ENCODE results near the gene TTLL11.

The TTLL11 gene, protein sequence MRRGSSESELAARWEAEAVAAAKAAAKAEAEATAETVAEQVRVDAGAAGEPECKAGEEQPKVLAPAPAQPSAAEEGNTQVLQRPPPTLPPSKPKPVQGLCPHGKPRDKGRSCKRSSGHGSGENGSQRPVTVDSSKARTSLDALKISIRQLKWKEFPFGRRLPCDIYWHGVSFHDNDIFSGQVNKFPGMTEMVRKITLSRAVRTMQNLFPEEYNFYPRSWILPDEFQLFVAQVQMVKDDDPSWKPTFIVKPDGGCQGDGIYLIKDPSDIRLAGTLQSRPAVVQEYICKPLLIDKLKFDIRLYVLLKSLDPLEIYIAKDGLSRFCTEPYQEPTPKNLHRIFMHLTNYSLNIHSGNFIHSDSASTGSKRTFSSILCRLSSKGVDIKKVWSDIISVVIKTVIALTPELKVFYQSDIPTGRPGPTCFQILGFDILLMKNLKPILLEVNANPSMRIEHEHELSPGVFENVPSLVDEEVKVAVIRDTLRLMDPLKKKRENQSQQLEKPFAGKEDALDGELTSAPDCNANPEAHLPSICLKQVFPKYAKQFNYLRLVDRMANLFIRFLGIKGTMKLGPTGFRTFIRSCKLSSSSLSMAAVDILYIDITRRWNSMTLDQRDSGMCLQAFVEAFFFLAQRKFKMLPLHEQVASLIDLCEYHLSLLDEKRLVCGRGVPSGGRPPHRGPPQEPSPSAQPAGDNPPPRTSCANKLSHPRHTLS

DNA sequence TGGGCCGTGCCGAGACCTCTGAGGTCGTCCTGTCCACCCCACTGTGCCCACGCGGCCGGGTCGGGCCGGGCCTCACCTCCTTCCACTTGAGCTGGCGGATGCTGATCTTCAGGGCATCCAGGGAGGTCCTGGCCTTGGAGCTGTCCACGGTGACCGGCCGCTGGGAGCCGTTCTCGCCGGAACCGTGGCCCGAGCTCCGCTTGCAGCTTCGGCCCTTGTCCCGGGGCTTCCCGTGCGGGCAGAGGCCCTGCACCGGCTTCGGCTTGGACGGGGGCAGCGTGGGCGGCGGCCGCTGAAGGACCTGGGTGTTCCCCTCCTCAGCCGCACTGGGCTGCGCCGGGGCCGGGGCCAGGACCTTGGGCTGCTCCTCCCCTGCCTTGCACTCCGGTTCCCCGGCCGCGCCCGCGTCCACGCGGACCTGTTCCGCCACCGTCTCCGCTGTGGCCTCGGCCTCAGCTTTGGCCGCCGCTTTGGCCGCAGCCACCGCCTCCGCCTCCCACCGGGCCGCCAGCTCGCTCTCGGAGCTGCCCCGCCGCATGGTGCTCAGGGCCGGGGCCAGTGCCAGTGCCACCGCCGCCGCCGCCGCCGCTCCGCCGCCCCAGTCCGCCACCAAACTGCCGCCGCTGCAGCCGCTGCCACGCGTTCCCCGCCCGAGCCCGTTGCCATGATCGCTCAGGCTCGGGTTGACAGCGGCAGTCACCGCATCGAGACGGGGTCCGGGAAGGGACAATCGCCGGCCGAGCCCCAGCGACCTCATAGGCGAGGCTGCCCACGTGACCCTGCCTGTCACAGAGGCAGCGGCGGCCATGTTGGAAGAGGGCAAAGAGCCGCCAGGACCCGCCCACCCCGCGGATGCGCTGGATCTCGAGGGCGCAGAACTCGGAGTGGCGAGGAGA is at the start of gene TTLL11:
TSS of gene TTLL11 (minus strand) at position 698 of the 896 bp plus-strand sequence. CDS start at position 538, 160 bp downstream.
- peak; percentile 95 to 96 for DNase-seq

DNA sequence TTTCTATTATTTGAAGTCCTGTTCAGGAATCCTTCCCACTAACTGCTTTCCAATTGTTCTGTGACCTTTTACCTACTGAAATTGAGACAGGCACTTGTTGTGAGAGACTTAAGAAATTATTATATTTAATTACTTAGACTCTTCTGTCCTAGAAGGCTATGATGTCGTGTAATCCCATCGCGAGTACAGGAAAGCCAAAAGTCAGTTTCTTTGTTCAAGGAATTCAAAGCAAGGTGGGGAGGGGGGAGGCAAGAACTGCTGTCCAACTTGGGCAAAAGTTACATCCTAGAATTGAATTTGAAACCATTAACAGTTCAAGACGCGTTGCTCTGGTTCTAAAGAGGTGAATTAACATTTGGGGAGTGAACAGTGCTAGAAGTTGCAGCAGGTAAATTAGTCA is 48.6 kb upstream of the TTLL11 start:
- no peak for DNase-seq

DNA sequence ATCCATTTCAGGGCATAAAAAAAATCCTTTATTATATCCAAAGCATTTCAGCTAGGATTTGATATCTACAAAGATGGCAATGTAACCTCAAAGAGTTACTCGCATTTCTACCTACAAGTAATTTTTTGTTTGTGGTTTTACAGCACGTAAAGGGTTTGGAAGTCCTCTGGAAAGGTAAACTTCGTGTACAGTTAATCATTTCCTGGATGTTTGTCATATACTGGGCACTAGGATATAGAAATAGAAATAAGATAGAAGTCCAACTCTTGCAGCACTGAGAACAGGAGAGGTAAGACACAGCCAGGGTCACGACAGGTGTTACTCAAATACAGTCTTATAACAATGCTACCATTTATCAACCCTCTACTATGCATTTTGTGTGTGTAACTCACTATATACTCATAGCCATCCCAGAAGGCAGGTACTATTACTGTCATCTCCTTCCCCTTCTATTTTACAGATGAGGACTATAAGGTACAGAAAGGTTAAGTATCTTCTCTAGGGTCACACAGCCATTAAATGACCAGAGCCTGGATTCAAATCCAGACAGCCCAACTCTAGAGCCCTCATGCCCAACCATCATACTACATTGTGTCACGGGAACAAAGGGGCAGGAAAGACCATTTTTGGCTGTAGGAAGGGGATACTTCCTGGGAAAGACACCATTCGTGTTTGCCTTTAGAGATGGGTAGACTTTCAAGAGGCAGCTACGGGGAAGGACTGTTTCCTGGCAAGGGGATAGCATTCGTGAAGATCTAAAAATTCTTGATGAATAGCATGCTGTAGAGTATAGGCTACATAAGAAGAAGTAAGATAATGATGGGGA is 47.5 kb upstream of the TTLL11 start:
- DNase-seq, result no peak

DNA sequence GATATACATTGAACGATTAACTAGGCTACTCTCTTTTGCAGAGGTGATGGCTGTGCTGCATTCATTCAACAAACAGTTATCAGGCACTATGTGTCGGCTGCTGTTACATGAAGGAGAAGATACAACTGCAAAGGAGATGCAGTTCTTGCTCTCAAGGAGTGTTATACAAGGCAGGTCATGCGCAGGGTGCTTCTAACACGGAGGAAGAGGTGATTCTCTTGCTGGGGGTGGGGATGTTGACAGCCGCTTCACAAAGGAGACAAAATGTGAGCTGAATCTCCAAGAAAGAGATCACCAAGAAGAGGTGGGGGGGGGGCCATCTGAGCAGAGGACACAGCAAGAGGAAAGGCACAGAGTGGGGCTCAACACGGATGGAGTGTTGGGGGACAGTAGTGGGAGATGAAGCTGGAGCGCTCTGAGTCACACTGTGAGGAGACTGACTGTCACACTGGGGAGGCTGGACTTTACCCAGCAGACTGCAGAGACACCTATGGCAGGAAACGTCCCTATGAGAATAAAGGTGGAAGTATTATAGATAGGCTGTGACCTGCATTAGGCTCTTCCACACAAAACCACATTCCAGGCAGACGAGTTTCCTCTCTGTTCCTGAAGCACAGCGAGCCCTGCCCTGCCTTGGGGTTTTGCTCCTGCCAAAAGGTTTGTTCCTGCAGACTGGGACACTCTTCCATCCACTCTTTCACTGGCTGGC is 45.6 kb upstream of the TTLL11 start:
- DNase-seq, result no peak

DNA sequence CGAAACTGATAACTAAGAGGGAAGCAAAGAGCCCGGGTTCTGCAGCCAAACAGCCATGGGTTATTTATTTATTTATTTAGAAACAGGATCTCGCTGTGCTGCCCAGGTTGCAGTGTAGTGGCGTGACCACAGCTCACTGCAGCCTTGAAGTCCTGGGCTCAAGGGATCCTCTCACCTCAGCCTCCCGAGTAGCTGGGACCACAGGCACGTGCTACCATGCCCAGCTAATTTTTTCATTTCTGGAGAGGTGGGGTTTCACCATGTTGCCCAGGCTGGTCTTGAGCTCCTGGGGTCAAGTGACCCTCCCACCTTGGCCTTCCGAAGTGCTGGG is 42.4 kb upstream of the TTLL11 start:
- no peak for DNase-seq

DNA sequence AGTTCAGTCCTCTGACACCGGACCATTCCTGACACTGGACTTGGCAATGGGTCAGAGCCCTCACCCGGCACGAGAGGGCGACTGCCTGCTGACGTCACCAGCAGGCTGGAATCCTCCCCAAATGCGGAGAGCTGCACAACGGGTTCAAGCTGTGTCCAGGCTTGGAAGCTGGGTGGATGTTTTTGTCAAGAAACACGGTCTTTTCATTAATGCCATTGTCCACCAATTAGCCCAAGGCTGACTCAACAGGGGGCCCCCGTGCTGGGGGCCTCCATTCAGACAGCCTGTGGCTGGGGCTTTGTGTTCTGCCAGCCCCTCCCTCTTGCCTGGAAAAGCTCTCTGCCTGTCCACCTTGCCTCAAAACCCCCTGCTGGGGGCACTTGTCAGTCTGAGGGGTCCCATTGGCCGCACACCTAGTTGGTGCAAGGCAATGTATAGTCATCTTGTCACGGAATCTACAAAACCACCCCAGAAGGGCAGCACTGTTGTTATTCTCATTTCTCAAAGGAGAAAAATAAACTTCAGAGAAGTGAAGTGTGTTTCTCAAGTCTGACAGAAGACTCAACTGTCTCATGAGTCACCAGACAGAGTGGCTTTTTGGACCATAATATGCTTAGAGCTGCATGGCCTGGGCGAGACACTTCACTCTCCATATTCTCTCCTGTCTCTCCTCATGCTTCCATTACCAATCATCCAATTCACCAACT is 41.9 kb upstream of the TTLL11 start:
- no peak for DNase-seq

DNA sequence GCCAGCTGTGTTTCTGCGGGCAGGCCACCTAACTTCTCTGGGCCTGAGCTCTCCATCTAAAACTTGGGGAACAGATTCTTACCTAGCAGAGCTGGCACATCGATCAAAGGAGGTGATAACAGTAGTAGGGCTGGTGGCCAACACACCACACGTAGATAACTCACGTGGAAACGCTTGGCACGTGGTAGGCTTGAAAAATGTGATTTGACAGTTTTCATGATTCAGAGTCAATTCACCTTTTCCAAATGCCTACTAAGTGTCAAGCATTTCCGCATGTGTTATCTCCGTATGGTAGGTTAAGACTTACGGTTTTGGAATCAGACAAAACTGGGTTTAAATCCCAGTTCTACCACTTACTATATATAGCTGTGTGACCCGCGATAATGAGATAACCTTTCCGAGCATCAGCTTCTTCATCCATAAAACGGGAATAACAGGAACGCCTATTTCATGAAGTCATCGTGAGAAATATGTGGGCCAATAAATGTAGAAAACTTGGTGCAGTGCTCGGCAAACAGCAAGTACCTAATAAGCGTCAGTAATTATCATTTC is 41.0 kb upstream of the TTLL11 start:
- no peak for DNase-seq

DNA sequence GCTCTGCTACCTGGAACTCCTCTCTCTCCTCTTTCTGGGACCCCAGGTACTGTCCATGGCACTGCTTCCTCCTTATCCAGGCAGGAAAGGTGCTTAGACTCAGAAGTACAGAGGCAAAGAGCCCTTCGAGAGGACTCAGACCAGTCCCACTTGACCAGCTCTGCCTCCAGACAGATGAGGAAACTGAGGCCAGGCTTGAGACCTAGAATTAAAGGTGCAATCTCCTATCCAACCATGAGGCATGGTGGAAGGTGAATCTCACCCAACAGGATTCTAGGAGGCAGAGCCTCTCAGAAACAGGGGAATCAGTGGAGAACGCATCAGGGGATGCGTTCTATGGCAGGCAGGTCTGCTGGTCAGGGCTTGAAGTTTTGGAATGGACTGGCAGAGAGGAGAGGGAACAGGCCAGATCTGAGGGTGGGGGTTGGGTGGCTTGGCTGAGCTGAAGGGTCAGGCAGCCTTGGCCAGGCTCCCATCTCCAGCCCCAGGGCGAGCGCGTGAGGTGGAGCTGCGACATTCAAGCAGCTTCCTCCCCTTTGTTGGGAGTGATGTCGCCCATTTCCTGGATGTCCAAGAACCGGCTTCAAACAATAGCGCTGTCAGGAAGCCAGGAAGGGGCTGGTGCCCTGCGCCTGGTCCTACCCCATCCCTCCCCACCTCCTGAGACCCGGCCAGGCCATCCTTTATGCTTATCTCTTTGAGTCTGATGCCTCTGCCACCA is 40.3 kb upstream of the TTLL11 start:
- no peak for DNase-seq

DNA sequence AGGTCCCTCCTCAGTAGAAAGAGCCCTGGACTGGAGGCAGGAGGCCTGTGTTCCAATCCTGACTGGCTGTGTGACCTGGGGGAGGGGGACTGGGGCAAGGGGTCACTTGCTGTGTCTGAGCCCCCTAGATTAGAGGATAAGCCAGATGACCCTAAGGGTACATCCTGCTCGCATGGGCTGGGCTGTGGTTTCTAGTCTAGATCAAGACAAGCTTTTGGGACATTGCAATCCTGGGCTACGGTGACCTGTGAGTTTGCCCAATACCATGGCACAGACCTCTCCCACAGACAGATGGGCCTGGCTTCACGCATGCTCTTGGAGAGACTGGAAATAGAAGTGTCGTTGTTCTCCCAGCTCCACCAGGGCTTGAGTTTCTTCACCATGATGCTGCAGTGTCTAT is 39.4 kb upstream of the TTLL11 start:
- no peak for DNase-seq

DNA sequence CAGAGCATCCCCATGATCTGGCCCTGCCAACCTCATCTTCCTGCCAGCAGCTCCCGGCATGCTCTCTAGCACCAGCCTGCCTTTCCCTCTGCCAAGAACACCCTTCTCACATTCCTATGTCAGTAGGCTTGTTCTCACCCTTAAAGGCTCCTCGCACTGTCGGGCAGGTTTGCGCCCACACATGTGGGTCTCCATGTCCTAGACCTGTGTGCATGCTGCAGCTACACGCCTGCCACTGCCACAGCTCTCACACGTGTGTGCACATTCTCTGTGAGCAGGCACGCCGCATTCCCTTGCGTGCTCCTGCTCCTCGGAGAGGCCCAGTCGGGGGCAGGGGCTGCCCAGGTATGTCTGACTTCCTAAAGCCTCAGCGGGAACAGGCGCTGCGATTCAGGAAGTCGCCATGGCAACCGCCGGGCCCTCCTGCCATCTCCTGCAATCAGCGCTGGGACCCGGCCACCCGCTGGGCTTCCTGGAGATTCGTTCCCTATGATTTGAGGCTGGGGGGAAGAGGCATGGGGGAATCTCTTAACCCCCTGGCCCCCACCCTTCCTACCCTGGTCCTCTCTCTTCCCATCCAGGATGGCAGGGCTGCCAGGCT is 38.4 kb upstream of the TTLL11 start:
- no peak for DNase-seq

DNA sequence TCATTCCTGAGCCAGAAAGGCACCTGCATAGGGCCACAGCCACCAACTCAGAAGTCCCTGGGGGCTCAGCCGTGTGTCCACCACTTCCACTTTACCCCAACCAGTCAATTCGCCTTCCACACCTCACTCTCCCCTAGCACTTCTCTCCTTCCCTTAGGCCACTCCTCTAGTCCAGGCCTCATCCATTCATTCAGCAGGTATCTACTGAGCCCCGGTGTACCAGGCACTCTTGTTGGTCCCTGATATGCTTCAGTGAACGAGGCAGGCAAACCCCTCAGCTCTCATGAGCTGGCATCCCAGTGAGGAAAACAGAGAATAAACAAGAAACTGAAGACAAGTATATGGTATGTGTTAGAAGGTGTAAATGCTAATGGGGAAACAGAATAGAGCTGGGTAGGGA is 37.7 kb upstream of the TTLL11 start:
- no peak for DNase-seq

DNA sequence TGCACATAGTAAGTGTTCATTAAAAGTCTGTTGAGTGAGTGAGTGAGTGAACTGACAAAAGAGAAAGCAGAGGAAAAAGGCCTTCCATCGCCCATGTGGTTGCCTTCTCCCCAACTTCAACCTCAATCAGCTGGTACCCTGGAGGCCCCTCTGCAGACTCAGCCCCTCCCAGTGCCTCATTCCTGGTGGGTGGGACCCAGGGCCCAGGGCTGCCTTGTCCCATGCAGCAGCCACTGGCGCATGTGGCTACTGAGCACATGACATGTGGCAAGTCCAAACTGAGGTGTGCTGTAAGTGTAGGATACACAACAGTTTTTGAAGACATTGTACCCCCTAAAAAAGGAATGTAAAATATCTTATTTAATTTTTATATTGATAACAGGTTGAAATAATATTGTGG is 36.9 kb upstream of the TTLL11 start:
- DNase-seq, result no peak

DNA sequence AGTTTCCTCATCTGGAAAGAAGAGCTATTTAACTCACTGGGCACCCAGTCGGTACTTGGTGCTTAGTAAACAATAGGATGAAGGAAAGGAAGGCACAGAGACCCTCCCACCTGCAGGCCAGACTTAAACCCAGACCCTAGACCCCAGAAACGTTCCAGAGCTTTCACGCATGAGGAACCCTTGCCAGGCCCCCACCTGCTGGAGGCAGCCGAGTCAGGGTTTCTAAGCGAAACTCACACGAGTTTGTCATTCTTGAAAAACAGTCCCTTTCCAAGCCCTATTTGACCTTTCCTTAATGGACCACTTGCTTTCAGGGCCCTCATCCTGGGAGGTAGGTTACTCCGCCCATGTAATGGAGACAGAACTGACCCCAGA is 35.8 kb upstream of the TTLL11 start:
- DNase-seq, result no peak

DNA sequence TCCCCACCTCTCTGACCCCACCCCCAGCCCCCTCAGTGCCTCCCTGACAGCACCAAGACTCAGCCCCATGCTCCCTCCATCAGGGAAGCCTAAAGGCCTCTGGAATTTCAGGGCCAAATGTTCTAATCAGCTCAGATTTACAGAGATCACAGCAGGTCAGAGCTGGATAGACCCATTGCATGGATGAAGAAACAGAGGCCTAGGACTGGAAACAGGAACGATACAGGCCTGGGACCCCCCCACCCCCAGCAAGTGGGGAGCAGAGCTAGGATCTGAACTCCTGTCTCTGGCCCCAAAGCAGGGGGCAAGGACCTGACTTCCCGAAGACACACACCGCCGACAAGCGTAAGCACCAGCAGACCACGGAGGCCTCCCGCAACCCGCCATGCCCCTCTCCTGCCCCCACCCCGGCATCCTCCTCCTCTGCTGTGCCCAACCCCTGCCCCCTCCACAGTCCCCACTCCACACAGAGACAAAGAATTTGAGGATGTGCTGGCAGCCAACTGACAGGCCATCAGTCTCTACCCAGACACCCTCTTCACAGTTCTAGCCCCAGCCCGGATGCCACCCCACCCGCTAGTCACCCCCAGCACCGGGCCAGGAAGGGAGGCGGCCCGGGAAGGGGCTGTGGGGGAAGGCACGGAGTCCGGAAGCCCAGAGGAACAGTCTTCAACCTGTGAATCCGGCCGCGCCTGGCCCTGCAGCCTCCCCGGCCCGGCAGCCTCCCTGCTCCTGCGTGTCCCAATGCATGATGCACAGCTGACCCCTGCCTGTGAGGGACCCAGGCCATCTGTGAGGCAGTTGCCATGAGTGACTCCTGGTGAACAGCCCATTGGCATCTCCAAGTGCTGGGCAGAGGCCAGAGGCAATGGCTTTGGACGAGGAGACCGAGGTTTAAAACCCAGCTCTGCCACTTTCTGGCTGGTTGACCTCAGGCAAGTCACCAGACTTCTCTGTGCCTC is 35.2 kb upstream of the TTLL11 start:
- DNase-seq, result no peak

DNA sequence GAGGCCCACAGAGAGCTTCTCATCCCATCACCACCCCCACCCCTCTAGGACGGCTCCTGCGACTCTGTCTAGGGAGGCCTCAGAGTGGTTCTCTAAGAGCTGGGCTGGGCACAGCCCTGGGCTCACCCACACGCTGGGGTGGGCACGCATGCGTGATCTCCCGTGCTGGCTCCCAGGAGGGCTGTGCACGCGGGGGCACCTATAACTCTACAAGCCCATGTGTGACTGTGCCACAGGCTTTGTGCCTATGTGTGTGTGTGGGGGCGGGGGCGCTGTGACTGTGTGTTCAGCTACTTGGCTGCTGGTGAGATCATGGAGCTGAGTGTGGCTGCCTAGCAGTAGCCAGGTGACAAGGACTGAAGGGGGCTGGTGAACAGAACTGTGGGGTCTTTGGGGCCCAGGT is 34.3 kb upstream of the TTLL11 start:
- DNase-seq, result peak in 1 of 2 experiments; percentile 20

DNA sequence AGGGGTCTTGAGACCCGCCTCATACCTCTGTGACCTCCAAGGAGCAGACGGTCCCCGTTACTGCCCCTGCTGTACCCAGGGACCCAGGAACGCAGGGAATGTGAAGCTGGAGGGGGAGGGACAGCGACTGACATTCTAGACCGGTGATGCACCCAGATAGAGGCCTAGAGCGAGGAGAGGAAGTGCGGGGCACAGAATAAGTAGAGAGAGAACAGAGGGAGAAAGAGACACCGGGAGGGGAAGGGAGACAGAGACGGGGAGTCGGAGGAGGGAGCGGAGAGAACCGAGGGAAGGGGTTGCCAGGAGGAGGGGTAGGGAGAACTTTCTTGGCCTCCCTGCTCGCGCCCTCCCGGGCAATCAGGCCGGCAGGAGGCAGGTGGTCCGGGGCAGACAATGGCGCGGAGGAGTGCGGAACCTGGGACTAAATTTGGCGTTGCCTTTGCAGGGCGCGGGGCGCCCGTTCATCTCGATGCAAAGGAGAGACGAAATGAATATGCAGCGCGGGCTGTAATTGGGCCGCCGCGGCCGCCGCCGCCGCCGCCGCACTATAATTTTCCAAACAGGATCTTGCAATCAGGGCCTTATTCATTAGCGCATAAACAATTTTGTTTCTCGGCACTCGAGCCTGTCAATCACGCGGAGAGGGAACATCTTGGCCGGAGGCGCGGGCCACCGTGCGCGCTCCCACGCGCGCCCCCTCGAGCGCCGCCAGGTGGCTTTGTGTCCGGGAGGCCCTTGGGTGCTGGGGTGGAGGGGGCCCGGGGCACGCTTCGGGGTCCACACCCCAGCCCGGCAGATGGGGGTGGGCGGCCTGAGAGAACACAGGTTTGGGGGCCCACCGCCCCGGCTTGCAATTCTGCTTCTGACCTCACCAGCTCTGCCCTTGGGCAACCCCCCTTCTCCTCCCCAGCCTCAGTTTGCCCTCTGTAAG is 33.5 kb upstream of the TTLL11 start:
- no peak for DNase-seq
